ENCODE measurements around the gene MINDY2. TPM values are rescaled to one million over a fixed set of nuclear protein-coding genes. Genes with fewer than 3 reads are reported as not detected.

Gene MINDY2
- total and polyA plus RNA-seq, 9 of the 15 experiments (the other 6 are each of a cell fraction or from before 2014, with no cell fraction given), result 2.4 to 15.3 (median 7.2) TPM

DNA sequence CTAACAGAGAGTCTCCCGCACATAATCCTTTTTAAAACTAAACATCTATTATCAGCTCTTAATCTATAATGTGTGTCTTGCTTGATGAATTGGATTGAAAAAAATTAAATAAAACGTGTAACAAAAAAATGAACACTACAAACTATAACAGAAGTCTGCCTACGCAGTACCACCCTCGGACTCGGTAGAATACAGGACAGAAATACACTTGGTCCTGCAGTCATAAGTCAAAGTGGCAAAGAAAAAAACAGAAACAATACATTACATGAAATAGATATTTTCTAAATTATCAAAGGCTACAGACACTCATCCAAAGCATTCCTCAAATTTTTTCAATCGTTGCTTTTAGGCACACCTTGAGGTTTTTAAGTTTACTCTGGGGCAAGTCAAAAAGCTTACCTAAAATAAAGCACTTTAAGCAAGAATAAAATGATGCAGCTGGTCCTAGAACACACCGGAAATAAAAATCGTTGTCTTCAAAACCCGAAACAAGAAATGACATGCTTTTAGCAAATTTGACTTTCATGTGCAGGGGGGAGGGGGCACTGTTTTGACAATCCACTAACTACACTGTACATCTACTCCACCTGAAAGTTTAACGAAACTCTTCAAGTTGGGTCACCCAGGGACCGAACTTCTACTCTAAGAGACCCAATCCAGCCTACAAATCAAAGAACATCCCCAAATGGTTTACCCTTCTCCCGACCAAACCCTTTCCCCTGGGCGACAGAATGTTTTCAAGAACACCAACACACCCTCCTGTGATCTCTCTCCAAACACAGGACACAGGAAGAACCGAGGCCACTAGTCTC, 22.9 kb upstream of the MINDY2 start (continued):
- TF ChIP-seq GABPA (tag; conservative IDR thresholded peaks at IDR 0.05; ENCODE audit: low read depth), result peak; percentile 35; the same call in 1 of the 2 replicates
- no peak for TF ChIP-seq NR1H2 (CRISPR knock-in tag; IDR thresholded peaks at IDR 0.05)
- peak; percentile 37 for TF ChIP-seq MEIS2 (IDR thresholded peaks at IDR 0.05; ENCODE audit: partially characterized antibody)
- no peak for TF ChIP-seq KDM5B (IDR thresholded peaks at IDR 0.05; ENCODE audit: insufficient replicate concordance, low read depth, low read length)
- TF ChIP-seq KHSRP (IDR thresholded peaks at IDR 0.05), result no peak
- no peak for TF ChIP-seq DLX4 (CRISPR knock-in tag; IDR thresholded peaks at IDR 0.05)
- no peak for TF ChIP-seq KDM1A (IDR thresholded peaks at IDR 0.05)
- TF ChIP-seq MYC (IDR thresholded peaks at IDR 0.05; ENCODE audit: low read depth, low read length), result no peak
- no peak for TF ChIP-seq MYC (CRISPR knock-in tag; IDR thresholded peaks at IDR 0.05; ENCODE audit: borderline replicate concordance, low read depth)
- no peak for TF ChIP-seq ESRRB (CRISPR knock-in tag; IDR thresholded peaks at IDR 0.05; ENCODE audit: borderline replicate concordance)
- TF ChIP-seq GTF3C2 (IDR thresholded peaks at IDR 0.05; ENCODE audit: borderline replicate concordance, extremely low read depth, insufficient read length), result no peak
- TF ChIP-seq ARID1B (IDR thresholded peaks at IDR 0.05), result no peak
- no peak for TF ChIP-seq SIRT6 (IDR thresholded peaks at IDR 0.05; ENCODE audit: low read depth, low read length)
- no peak for TF ChIP-seq KLF10 (CRISPR knock-in tag; IDR thresholded peaks at IDR 0.05)
- TF ChIP-seq HINFP (tag; conservative IDR thresholded peaks at IDR 0.05; ENCODE audit: low read depth), result no peak
- no peak for TF ChIP-seq KAT7 (CRISPR knock-in tag; IDR thresholded peaks at IDR 0.05; ENCODE audit: borderline replicate concordance)
- no peak for TF ChIP-seq ELF2 (CRISPR knock-in tag; IDR thresholded peaks at IDR 0.05)
- TF ChIP-seq CBFB (CRISPR knock-in tag; IDR thresholded peaks at IDR 0.05), result no peak
- peak; percentile 52; the same call in 1 of the 2 replicates for TF ChIP-seq SP1 (CRISPR knock-in tag; IDR thresholded peaks at IDR 0.05)
- TF ChIP-seq CHD1 (IDR thresholded peaks at IDR 0.05; ENCODE audit: low read length), result peak; percentile 5
- no peak for TF ChIP-seq FOXJ3 (CRISPR knock-in tag; IDR thresholded peaks at IDR 0.05)
- TF ChIP-seq NBN (IDR thresholded peaks at IDR 0.05; ENCODE audit: low read depth), result no peak
- TF ChIP-seq BMI1 (IDR thresholded peaks at IDR 0.05; ENCODE audit: low read length), result no peak
- no peak for TF ChIP-seq GATAD2B (IDR thresholded peaks at IDR 0.05; ENCODE audit: borderline replicate concordance)

Measured in K562 (cell line).